Right ventricle myocardium inferior (tissue), 1 donor: ENCODE measurements around the gene PRM3. TPM values are rescaled to one million over a fixed set of nuclear protein-coding genes. Genes with fewer than 3 reads are reported as not detected.

Source experiments
- ATAC-seq: fragments of 200-7000 bp; cut with Tn5 transposase; one replicate; pipeline ENCODE4 v1.9.1; 2020; ENCODE audit warnings: mild to moderate bottlenecking, moderate library complexity
- DNase-seq: peaks from one replicate; pipeline ENCODE4 v3.0.0; 2021; ENCODE audit errors: missing footprints
- intact Hi-C: fragments of 100-400 bp; cut with DNase I; formaldehyde crosslinking; loops from one replicate; pipeline ENCODE4 v1.11.0; 2022
- total RNA-seq: library from RNA; stranded (reverse); fragmentation: NEBNext Ultra II Directional; extraction: Animal tissue kit (Norgen Biotek cat#: 25700); gene quantifications from one replicate; pipeline ENCODE4 v1.2.1, GENCODE V29; 2021
- donor health status: DM: no; HTN: yes; CAD: no; lungs with severe emphysema.

Gene PRM3
- total RNA-seq, 1 donor from 2014 or later = not detected

DNA sequence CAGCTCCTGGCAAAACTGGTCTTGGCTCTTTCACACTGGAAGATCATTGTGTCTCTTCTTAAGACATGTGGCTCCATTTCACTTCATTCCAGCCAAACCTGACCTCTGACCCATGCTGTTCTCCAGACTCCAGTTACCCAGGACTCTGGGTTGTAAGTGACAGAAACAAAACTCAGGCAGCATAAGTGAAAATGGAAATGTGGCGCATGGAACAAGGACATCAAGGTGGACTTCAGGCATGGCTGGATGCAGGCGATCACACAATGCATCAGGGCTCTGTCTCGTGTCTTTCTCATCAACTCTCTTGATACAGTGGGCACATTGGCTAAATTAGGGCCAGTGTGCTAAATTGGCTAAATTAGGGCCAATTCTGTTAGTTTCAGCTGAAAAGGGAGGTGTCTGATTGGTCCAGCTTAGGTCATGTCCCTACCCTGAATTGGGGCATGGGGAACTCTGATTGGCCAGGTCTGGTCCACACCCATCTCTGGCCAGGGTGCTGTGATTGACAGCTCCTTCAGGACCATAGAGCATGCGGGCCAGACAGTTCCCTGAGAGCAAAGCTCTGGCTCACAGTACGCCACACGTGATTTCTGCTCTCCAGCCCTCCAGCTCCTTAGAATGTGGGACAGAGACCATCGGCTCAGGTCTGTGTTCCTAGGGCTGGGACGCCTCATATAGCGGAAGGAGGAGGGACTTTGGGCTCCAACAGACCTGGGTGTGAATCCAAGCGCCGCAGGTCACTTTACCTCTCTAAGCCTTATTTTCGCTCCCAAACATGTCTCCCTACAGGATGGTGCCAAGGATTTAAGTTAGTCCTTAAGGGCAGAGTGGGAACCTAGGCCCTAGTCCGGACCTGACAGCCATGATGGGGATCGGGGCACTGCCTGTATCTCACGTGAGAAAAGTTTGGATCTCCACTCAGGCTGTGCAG lies 34.9 kb downstream of the PRM3 start:
- intact Hi-C loops = no loop called here
- no peak for ATAC-seq
- DNase-seq = no peak

DNA sequence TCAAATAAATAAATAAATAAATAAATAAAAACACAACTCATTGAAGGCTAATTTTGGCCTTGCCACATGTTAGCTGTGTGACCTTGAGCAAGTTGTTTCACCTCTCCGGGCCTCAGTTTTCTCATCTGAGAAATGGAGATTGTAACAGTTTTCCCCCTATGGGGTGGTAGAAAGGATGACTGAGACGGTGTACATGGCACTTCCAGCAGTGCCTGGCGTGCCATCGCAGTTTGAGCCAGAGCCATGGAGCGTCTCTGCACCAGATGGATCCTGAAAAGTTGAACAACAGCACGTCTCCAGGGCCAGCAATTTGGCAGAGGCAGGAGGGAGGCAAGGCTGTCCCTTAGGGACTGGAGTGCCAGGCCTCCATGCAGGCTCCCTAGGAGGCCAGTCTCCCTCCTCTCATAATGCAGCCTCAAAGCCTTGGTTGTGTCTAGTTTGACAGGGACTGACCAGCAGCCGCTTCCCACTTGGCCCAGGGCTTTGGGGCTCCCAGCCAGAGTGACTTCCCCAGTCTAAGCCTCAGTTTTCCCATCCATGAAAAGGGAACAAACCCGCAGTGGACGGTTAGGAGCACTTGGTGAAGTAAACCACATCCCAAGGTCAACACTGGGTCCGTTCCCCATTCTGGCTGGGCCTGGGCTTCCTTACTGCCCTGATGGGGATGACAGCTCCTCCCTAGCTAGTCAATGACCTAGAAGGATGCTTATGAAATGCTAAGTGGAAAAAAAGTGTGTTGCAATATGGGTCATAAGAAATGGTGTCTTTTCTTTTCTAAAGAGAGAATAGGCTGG lies 36.8 kb downstream of the PRM3 start:
- DNase-seq (no peak), ATAC-seq (no peak)
- intact Hi-C loops = no loop called here

DNA sequence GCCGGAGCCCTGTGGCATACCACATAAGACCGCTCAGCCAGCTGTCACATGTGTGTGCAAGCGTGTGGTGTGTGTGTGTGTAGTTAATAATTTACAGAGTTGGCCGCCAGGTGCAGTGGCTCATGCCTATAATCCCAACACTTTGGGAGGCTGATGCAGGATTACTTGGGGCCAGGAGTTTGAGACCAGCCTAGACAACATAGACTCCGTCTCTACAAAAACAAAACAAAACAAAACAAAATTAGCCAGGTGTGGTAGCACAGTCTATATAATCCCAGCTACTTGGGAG lies 37.8 kb downstream of the PRM3 start:
- DNase-seq (no peak), ATAC-seq (no peak)
- intact Hi-C loops = no loop called here

DNA sequence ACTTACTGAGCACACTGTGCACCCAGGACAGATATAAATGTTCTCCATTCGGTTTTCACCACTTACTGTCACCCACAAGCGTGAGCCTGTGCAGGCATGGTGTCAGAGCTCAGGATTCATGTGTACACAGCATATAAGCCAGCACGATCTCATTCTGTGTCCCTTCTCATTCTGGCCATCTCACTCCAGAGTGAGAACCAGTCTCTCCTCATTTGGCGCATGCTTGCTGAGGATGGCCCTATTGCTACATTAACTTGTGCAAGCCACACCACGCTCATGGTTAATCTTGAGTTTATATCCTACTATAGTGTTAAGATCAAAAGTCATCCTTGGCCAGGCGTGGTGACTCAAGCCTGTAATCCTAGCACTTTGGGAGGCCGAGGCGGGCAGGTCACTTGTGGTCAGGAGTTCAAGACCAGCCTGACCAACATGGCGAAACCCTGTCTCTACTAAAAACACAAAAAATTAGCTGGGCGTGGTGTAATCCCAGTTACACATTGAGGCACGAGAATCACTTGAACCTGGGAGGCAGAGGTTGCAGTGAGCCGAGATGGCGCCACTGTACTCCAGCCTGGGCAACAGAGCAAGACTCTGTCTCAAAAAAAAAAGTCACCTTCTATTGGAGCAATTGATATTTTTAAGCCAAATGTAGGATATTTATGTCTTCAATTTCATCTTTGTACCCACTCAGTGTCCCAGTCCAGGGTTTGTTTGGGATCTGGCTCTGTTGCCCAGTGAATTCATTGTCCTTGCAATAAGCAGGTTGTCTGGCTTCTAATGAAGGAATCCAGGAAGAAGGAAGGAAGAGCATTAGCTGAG lies 38.3 kb downstream of the PRM3 start:
- intact Hi-C loops = no loop called here
- DNase-seq (no peak), ATAC-seq (peak; percentile 45)

DNA sequence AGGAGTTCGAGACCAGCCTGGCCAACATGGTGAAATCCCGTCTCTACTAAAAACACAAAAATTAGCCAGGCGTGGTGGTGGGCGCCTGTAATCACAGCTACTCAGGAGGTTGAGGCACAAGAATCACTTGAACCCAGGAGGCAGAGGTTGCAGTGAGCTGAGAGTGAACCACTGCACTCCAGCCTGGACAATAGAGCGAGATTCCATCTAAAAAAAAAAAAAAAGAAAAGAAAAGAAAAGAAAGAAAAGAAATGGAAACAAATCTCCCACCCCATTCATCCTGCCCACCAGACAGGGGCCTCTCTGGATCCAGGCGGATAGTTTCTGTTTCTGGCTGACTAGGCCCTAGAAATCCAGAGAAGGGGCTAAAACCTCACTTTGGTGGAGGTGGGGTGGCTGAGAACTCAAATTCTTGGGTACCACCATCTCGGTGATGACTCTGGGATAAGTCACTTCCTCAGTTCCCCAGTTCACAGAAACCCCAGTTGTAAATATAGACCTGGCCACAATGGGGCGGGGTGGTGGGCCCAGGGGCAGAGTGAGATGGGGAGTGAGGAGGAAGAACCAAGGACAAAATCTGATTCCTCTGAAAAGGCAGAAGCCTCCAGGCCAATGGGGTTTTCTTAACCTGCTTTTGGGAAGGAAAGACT lies 39.6 kb downstream of the PRM3 start:
- intact Hi-C loops = no loop called here
- ATAC-seq = no peak

DNA sequence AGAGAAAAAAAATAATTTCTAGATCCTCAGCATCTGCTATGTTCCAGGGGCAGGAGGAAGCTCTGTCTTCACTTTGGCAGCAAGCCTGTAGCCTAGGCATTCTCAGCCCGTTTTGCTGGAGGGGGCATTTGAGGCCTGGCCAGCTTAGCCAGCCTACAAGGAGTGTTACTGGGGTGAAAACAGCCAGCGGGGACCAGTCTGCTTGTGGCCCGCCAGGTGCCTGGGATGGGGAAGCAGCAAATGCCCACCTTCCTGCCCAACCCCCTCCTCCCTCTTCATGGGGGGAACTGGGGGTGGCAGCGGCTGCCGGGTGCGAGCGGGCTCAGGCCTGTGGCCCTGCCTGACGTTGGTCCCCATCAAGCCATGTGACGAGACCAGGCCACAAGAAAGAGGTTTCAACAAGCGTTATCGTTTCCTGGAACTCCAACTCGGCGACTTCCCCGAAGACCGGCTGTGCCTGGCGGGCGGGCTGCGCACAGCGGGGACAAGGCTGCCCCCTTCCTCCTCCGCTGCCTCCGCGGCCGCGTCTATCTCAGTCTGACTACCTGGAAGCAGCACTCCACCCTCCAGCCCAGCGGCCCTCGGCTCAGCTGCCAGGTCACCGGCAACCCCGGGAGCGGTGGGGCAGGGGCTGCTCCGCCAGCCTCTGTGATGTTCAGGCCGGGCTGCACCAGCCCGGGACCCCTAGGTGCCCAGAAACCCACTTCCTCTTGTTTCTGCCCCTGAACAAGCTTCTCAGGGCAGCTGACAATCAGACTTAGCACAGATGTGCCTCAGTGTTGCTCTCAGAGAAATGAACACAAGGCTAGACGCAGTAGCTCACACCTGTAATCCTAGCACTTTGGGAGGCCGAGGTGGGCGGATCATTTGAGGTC lies 40.3 kb downstream of the PRM3 start:
- intact Hi-C loops = no loop called here
- ATAC-seq = peak; percentile 53
- DNase-seq = peak; percentile 76

More for the DNA sequence above, 39.6 kb downstream of the PRM3 start:
- DNase-seq = no peak

DNA sequence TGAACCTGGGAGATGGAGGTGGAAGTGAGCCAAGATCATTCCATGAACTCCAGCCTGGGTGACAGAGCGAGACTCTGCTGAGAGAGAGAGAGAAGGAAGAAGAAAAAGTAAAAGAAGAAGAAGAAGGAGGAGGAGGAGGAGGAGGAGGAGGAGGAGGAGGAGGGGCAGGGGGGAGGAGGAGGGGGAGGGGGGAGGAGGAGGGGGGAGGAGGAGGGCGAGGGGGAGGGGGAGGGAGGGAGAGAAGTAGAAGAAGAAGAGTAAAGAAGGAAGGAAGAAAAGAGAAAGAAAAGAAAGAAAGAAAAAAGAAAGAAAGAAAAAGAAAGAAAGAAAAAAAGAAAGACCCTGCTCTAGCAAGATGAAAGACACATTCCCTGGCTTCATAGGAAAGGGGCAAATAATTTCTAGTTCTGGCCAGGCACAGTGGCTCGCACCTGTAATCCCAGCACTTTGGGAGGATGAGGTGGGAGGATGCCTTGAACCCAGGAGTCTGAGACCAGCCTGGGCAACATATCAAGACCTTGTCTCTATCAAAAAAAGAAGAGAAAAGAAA lies 41.1 kb downstream of the PRM3 start:
- ATAC-seq (no peak), DNase-seq (no peak)
- intact Hi-C loops = no loop called here

DNA sequence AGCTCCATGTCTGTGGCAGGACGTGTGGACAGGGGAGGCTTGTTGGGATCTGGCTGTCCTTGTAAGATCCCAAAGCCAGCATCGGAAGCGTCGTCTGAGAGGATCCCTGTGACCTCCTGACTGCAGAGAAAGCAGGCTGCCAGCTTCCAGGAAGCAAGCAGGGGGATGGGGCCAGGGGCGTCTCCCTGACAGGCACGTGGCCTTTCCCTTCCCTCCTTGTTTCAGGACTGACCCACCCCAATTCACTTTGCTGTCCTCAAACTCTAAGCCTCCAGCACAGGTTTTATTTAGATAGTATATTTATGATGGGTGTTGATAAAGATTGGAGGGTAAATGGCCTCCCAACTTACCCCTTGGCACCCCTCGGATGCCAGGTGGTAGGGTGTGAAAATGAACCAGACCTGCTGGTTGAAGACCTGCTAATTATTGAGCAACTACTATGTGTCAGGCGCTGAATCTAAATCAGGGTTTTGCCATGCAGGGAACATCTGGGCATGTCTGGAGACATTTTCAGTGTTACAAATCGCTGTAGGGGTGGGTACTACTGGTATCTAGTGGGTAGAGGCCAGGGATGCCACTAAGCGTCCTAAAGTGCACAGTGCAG lies 42.0 kb downstream of the PRM3 start:
- ATAC-seq = no peak
- intact Hi-C loops = no loop called here
- DNase-seq = no peak

DNA sequence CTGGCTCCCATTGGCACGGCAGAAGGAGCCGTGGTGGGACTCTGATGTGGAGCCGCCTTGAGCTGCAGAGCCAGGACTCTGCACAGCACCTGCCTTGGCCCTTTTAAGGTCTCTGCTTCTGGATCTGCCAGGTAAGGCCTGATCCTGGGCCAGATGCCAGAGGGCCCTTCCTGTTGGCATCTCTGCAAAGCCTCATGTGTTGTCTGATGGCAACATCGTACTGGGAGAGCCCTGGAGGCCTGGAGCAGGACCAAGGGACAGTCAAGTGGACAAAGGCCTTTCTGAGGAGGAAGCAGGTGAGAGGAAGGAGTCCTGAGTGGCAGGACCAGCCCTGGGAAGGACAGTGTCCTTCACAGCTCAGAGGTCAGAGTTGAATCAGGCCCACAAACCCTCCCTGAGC lies 43.5 kb downstream of the PRM3 start:
- DNase-seq (no peak), ATAC-seq (no peak)
- intact Hi-C loops = no loop called here

DNA sequence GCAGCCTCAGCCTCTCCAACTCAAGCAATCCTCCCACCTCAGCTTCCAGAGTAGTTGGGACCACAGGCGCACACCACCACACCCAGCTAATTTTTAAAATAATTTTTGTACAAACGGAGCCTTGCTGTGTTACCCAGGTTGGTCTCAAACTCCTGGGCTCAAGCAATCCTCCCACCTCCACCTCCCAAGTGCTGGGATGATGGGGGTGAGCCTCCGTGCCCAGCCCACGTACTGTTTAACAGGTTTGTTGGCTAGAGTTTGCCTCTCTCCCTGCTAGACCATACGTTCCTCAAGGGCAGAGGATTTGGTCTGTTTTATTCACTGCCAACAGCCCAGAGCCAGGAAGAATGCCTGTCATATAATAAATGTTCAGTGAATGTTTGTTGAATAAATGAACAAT lies 44.0 kb downstream of the PRM3 start:
- ATAC-seq (no peak), DNase-seq (no peak)
- intact Hi-C loops = no loop called here

DNA sequence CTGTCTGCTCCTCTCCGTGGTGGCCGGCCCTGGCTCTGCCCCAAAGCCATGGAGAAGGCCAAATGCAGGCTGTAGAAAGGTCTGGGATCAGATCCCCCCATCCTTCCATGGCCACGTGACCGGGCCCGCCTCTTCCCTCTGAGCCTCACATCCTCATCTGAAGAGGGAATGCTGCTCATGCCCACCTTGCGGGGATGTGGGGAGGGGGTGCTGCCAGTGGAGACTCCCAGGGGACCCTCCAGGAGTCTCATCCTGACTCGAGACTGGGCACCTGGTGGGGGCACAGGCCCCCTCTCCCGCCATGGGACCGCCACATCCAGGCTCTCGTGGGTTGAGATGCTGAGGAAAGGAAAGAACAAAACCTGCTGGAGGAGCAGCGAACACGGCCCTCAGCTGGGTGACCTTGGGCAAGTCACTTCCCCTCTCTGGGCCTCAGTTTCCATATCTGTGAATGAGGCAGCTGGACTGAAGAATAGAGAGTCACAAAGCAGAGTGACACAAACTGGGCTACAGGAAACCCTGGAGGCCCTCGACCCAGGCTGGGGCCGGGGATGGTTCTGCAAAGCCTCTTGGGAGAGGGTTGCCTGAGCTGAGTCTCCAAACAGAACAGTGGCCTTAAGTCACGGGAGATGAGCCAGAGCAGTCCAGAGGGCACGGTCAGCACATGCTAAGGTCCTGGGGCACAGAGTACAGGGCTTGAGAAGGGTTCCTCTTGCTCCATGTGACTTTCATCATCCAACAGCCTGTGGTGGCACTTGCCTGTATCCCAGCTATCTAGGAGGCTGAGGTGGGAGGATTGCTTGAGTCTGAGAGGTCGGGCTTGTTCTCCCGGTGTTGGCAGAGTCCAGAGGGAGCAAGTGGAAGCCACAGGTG lies 47.5 kb downstream of the PRM3 start:
- ATAC-seq = no peak
- intact Hi-C loops = no loop called here

DNA sequence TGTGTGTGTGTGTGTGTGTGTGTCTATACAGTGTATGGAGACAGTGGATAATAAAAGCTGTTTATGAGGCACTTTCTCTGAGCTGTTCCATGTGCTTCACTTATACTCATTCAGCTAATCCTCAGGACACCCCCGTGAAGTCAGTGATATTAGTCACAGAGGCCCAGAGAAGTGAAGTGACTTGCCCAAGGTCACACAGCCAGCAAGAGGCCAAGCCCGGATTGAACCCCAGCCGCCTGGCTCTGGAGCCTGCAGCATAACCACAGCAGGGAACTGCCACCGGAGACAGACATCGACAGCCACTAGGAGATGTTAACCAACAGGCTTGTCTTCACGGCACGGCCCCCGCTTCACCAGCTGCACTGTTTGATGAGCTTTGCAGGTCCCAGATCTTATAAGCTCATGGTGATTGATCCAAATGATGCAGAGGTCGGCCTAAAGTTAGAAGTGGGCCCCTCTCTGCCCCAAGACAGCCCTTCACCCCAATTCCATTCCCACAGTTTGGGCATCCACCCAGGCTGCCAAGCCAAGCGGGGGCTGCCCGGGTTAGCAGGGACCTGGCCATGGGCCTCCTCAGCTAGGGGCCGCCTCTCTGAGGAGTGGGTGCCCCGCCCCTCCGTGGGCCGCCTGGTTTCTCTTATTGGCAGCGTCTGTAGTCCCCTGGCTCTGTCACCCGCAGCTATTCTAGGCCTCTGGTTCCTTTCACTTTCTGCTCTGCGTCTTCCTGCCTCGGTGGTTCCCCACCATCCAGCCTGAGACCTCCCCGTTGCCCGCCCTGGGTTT lies 48.3 kb downstream of the PRM3 start:
- DNase-seq (no peak), ATAC-seq (peak; percentile 21)
- intact Hi-C loops = no loop called here

More for the DNA sequence above, 47.5 kb downstream of the PRM3 start:
- DNase-seq = no peak

DNA sequence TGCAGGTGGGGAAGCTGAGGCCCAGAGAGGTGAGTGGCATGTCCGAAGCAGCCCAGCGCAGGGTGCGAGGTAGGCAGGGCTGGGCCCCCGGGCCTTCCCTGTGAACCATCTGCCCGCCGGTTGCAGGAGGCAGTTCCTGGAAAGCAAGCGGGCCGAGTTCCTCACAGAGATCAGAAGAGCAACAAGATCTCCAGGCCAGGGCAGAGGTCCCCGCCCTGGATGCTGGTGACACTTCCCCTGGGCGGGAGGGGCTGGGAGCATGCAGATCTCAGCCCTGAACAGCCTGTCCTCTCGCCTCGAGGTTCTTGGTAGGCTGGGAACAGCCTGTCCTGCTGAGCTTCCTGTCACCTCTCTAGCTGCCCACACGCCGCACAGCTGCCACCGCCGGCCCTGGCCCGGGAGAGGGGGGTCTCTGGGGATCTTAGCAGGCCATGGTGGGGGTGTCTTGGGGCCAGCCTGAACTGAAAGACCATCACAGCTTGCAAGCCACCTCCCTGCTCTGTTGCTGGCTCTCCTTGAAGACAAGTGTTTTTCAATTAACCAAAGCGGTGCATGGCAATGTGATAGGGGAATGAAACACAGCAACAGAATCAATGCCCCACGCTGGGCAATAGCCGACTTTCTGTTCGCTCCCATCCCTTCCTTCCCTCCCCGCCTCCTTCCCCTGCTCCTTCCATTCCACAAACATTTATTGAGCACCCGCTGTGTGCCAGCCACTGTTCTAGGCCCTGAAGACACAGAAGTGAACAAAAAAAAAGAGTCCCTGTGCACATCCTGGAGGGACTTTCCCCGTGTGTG lies 49.1 kb downstream of the PRM3 start:
- intact Hi-C loops = no loop called here
- DNase-seq = peak; percentile 92
- ATAC-seq = peak; percentile 96
